H4 (cell line): Measurements from ENCODE around the gene NCK2. TPM values are rescaled to one million over a fixed set of nuclear protein-coding genes. Genes with fewer than 3 reads are reported as not detected.

ENCODE experiments used
- DNase-seq: peaks from one replicate; pipeline ENCODE4 v3.0.0-alpha.2; 2015; ENCODE audit warnings: low spot score
- total RNA-seq: library from RNA; depleted of rRNA; stranded (reverse); fragments of >200 nt; shearing (Covaris generic); gene quantifications from 2 replicates; pipeline ENCODE4 v1.2.3, GENCODE V29; 2014

The NCK2 gene
- total RNA-seq, 1 experiment from 2014 or later: 17.6 TPM

DNA sequence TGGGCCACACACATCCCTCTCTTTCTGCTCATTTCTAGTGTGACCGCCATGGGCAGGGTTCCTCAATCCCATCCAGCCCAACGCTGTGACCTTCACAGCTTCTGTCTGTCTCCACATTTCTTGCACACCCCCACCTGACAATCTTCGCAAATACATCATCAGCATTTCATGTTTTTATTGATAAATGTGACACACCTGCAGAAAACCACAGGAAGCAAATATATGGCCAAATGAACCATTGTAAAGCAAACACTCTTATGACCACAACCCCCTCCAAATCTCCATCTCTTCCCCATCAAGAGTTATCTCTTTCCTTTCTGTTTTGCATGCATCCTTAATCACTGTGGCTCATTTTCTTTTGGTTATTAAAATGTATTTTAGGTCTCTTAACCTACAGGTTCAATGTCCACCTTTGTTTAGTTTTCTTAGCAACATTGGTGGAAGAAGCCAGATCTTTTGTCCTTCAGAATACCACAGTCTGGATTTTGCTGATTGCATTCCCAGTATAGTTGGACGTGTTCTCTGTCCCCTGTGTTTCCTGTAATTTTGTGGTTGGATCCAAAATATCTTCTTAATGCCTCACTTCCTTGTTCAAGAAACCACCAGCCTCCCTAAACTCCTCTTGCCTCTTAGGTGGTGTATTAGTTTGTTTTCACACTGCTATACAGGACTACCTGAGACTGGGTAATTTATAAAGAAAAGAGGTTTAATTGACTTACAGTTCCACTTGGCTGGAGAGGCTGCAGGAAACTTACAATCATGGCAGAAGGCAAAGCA lies 9.8 kb upstream of the NCK2 start:
- peak; percentile 78 for DNase-seq

DNA sequence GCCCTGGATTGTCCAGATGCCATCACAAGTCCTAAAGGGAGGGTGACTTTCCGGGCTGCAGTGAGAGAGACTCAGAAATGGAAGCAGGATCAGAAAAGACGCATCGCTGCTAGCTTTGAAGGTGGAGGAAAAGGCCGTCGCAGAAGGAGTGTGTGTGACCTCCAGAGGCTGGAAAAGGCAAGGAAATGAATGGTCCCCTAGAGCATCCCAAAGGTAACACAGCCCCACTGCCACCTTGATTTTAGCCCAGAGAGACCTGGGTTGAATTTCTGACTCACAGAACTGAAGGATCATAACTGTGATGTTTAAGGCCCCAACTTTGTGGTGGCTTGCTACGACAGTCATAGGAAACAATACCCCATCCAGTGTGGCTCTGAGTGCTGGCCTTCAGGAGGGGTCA lies 8.6 kb upstream of the NCK2 start:
- no peak for DNase-seq

DNA sequence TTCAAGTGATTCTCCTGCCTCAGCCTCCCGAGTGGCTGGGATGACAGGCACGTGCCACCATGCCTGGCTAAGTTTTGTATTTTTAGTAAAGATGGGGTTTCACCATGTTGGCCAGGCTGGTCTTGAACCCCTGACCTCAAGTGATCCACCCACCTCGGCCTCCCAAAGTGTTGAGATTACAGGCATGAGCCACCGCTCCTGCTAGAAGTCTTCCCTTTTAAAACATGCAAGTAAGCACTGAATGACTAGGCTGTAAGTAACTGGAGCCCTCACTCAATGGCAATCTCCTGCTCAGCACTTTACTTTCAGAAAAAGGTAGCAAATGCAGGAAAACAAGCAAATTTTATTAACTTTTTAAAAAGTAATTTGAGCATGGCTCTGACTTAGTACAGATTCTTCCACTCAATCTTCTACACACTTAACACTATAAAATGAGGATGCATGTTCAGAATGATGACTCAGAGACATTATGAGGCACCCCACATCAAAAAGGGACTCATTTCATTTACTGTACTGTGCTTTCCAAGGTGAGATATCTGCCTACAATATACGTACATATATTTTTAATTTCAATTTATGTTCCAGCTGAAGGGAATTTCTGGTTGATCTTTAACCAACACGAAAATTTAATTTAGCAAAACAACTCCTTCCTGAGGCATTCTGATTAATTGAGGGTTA lies 6.6 kb upstream of the NCK2 start:
- no peak for DNase-seq

DNA sequence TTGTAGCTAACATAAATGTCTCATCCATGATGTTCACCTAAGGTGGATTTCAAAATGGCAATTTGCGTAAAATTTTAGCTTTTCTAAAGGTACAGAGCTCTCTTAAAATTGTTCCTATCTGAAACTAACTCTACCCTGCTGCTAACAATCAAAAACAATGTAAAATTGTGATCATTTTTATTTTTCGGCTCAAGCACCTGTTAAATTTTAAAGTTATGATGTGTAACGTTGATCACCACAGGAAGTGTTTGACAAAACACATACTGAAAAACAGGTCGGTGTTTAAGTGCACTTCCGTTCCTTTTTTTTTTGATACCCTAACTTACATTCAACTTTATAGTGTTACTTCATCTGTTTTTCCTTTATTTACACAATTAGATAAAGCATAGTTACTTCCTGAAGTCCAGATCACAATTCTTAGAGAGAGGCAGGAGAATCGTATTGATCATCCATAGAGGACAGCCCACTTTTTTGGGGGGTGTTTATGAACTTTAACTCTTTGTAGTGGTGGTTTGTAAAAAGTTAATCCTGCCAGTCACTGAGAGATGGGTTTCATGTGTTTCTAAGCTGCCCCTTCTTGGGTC lies 6.0 kb upstream of the NCK2 start:
- no peak for DNase-seq

DNA sequence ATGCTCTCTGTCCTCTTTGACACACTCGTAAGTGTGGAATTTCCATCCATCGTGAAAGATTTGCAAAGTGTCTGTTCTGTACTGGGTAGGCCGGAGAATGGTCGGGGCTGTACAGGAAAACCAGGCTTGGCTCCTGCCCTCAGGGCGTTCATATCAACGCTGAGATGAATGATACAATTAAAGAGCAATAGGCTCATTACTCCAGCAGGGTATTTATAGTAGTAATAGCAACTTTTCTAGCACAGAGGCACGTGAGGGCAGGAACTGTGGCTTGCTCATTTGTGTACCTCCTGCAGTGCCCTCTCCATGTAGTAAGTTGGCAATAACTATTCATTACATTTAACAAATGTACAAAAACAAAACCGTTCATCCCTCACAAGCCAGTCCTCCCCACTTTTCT lies 5.3 kb upstream of the NCK2 start:
- no peak for DNase-seq

DNA sequence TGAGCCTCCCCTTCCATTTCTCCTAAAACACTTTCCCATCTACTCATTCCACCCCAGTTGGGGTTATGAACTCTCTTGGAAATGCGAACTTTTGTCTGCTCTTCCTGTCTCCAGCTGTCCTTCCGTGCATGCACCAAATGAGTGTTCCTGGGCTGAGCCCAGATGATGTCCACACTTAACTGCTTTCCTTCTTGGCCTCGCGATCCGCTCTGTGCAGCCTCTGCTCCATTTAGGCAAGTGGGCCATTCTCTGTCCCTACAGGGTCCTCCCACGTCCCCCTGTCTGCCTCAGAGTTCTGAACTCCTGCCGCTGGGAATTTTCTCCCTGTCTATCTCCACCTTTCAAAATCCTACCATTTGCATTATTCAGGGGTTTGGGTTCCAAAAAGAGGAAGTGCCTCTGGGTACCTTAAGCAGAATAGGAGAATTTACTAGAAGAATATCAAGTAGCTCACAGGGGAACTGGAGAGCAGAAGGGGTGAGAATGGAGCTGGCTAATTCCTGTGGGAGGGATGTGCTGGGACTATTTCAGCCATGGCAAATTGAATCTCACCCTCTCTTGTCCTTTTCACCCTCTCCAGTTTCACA lies 4.7 kb upstream of the NCK2 start:
- no peak for DNase-seq

DNA sequence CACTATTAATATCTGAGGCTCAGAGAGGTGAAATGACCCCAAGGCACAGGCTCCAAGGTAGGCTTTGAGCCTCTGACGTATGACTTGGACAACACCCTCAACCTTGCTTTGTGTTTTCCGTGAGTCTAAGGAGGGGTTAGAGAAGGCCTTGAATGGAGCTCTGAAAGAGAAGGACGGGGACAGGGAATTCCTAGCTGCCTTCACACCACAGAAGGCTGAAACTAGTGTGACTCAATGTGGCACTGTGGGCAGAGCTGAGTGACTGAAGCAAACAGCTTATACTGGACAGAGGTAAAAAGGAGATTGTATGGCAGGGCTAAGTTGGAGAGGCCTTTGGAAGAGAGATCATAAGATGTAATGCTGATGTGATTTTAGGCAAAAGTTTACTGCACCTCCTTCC lies 3.5 kb upstream of the NCK2 start:
- no peak for DNase-seq

DNA sequence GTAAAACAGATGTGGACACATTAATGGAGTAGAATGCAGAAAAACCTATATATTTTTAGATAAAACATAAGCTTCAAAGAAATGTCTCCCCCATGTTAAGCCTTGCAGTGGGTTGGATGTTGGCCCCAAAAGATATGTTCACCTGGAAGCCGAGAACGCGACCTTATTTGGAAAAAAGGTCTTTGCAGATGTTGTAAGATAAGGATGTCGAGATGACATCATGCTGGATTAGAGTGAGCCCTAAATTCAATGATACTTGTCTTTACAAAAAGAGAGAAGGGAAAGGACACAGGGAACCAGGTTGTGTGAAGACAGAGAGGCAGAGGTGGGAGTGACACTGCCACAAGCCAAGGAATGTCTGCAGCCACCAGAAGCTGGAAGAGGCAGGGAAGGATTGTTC lies 3.1 kb upstream of the NCK2 start:
- DNase-seq: no peak

DNA sequence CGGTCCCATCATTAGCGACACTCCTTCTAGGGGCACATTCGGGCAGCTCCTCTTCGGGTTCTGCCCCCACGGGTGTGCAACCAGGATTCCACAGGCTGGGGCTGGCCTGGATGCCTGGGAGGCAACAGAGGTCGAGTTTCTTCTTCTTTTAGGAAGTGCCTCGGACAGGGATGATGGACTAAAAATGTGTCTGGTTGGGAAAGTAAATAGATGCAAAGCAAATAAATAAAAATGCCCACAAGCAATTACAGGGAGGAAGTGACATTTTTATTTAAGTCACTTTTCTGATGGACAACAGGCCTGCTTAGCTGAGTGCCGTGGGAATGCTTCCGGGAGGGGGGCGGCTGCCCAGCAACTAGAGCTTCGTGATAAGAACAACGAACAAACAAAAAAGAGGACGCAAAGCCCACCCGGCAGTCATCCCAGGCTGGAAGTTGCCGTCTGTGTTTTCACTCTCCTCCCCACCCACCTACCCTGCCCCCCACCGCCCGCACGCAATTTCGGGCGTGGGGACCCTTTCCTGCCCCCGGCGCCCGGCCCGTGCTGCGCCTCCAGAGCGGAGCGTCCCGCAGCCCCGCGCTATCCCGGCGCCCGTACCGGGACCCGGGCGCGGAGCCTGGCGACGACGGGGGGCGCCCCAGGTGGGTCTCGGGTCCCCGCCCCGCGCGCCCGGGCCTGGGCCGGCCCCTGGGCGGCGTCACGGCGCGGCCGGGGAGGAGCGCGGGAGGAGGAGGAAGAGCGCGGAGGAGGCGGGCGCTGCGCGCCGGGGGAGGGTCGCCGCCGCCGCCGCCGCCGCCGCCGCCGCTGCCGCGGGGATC lies 412 bp upstream of the NCK2 start:
- peak; percentile 45 for DNase-seq

DNA sequence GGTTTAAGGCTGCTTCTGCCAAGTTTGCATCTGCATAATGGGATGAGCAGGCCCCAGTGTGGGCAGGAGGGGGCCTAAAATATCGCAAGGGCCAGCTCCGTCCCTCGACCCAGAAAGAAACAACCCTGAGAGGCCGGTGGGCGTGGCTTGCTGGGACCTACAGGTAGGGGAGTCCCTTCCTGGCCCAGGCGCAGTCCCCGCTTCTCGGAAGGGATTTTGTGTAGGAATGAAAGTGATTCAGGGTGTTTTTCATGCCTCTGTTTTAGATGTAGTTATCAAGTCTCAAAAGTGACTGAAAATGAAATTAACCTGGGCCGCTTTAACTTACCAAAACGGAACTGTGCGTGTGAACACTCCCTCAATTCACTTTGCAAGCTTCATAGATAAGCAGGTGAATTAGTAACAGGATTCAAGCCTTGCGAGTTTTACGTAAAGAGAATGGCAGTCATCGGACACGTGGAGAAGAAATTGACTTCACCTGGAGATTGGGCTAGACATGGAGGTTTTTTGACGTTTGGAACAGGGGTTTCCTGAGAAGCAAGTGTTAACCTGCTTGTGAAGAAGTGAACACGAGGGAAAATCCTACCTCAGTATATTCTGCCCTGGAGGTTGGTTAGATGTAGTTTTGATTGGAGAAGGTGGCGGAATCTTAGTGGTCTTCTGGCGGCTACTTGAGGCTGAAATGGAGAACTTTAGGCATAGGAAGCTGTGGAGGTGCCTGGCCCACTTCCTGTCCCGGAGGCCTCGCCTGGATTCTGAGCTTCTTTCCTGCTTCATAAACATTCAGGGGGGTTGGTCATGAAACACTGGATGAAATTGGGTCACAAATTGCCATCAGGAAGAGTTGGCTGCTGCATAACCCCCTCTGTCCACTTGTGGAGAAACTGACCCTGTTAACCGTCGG lies 1.7 kb downstream of the NCK2 start:
- no peak for DNase-seq

DNA sequence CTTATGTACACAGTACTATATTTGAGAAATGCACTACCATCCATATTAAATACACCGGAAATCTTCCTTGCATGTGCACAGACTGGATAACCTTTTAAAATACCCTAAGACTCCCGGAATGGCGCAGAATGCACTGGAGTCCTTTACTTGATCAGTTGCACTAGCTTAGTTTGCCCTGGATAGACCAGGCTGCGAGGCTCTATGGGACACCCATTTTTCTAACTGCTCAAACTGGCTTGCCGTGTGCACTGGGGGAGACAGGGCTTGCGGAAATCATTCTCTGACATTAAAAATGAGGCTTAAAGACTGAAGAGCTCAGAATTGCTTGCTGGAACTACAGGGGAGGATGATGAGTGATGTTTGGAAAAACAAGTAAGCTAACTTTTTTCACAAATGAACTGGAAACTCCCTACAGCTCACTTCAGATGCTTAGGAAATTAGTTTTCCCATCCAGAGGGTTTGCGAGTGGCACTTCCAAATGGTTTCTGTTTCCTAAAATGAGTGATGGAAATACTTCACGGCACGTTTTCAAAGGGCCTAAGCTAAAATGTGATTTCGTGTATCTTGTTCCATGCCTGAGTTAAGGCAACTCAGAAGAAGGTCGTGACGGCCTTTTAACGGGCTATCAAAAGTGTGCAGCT lies 2.7 kb downstream of the NCK2 start:
- no peak for DNase-seq

DNA sequence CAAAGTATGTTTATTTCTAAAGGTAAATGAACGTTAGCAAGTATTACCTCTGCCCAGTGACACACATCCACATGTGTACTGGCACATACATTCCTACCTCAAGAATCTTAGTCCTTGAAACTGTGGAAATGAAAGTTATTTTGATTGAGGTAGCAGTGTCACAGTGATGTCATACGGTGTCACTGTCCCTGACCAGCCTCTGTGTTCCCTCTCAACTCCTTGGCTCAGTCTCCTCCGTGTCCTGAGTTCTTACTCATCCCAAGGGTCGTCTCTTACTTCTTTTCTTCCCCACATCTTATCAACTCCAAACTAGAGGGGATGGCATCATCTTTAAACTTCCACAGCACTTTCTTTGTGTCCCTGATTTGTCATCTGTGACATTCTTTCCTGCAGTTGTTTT lies 3.3 kb downstream of the NCK2 start:
- no peak for DNase-seq

DNA sequence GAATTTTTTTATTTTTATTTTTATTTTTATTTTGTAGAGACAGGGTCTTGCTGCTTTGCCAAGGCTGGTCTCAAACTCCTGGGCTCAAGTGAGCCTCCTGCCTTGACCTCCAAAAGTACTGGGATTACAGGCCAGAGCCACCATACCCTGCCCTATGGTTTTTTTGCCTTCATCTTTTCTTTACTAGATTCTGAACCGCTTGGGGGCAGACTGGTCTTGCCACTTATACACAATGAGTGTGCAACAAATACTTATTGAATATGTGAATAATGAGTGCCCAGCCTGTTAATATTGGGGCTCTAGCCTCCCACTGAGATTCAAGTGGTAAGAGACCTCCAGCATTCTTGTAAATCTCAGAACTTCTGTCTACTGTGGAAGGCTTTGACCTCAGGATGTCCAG lies 3.9 kb downstream of the NCK2 start:
- DNase-seq: no peak

DNA sequence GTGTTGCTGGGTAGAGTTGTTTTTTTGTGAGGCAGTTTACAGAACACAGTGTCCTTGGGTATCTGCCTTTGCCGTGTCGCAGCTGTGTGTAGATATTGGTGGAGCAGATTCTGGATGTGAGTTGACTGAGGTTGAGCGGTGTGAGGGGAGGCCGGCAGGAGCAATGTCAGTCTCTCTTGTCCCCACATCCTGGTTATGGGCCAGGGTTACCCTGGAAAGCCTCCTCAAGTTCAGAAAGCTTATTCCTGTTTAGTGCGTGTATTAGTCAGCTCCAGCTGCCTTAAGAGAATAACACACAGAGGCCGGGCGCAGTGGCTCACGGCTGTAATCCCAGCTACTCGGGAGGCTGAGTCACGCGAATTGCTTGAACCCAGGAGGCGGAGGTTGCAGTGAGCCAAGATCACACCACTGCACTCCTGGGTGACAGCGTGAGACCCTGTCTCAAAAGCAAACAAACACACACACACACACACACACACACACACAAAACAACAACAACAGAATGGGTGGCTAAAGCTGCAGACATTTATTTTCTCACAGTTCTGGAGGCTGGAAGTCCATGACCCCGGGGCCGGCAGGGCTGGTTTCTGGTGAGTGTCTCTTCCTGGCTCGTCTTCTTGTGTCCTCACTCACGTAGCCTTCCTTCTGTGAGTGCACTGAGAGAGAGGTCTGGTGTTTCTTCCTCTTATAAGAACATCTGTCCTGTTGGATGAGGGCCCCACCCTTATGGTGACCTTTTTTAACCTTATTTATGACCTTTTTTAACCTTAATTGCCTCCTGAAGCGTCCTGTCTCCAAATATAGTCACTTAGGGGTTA lies 5.1 kb downstream of the NCK2 start:
- DNase-seq: no peak

DNA sequence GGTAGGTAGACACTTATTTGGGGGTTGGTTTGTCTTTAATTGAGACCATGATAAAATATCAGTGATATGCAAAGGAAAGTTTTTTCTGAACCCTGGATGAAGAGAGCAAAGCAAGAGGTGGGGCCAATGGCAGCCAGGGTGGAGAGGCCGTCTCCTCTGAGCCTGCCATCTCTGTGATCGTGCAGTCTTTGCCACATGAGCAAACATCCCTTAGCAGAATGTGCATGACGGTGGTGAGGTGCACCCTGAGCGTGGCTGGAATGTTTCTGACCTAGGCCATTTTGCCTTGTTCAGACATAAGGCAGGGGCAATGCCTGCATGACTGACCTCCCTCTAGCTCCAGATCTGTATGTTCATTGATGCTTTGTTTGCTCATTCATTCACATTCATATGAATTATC lies 6.0 kb downstream of the NCK2 start:
- no peak for DNase-seq

DNA sequence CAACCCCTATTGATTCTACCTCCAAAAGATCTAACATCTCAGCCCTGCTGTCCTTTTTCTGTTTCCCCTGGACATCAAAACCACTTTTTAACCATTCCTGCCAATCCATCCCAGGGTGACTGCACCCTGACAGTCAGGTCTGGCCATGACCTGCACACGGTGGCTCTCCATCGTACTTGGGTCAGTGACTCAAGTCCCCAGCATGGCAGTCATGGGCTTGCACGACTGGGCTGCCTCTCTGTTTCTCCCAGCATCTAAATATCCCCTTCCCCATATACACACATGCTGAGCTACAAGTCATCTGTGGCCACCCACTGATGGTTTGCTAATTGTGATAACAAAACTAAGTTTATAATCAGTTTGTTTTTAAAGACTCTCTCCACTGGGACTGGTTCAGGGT lies 6.6 kb downstream of the NCK2 start:
- no peak for DNase-seq

DNA sequence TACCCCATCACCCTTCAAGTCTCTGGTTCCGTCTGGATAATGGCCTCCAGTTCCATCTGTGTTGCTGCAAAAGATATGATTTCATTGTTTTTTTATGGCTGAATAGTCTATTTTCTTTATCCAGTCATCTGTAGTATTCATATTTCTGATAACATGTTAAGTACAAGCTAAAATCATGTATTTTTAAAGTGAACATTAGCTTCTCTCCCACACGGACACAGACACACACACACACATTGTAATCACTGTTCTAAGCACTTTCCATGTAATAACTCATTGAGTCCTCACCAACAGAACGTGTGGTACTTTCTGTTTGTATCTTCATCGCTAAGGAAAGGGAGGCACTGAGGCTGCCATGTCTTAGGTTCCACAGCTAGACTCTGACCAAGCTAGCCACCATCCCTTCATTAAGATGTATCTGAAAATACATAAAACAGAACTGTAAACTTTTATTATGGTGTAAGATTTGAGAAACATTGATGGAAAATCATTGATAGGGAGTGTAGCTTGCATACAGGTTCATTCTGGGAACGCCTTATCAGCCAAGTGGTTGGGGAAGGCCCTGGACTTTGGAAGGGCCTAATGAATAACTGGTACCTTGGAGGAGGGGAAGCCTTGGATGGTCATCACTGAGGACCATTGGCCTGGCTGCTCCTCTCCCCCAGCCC lies 8.1 kb downstream of the NCK2 start:
- DNase-seq: no peak

DNA sequence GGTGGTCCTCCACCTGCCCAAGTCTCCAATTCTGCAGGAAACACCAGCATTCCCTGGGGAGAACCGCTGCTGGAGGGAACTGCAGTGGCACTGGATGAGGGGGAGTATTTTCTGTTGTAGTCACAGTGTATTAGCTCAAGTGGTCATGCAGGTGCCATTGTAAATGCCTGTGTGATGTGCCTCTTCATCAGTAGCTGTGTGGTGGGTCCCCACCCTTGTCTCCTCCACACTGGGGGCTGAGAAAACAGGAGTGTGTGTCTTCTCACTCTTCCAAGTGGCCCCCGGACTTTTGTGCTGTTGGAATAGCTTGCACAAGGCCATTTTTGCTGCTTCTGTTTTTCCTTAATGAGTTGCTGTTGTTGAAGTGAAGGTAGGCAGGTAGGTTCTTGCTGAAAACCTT lies 8.7 kb downstream of the NCK2 start:
- DNase-seq: no peak

DNA sequence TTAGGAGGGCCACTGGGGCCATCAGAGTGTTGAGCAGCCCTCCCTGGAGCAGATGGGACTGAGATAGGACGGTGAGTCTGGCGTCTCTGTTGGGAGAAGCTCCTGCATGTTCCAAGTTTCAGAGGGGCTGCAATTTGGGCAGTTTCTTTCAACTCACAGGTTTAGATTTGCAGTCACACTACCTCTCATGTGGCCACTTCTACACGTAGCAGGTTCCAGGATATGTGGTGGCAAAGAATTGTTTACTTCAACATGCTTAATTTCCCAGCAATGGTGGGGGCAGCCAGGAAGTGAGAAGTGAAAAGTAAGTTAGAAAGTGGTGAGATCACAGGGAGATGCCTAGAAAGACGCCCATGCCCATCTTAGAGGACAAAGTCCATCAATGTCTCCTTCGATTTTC lies 9.3 kb downstream of the NCK2 start:
- DNase-seq: peak; percentile 54
